Loucy (cell line): ENCODE measurements around the gene LYPLAL1.

ENCODE experiments used
- H2AFZ ChIP-seq: fragments of 200-600 bp; sonication (generic); 2 replicates; pipeline ENCODE4 v1.6.0; 2016; ENCODE audit warnings: antibody characterized with exemption, mild to moderate bottlenecking, low read length, moderate library complexity
- H3F3A ChIP-seq: fragments of 200-600 bp; 2 replicates; pipeline ENCODE4 v1.6.0; 2016; ENCODE audit warnings: antibody characterized with exemption, low read depth, mild to moderate bottlenecking
- H3K27me3 ChIP-seq: fragments of 200-600 bp; sonication (generic); 2 replicates; pipeline ENCODE4 v1.6.1; 2014; ENCODE audit warnings: low read length, mild to moderate bottlenecking; ENCODE audit not compliant: insufficient read depth, poor library complexity, severe bottlenecking
- H3K36me3 ChIP-seq: fragments of 200-600 bp; sonication (generic); 2 replicates; pipeline ENCODE4 v1.6.1; 2016; ENCODE audit warnings: low read length; ENCODE audit not compliant: insufficient read depth
- H3K4me1 ChIP-seq: fragments of 200-600 bp; sonication (generic); 2 replicates; pipeline ENCODE4 v1.5.1; 2014; ENCODE audit warnings: low read length, mild to moderate bottlenecking; ENCODE audit not compliant: insufficient read depth, poor library complexity, severe bottlenecking
- H3K4me2 ChIP-seq: fragments of 200-600 bp; sonication (generic); 2 replicates; pipeline ENCODE4 v1.6.0; 2014; ENCODE audit warnings: antibody characterized with exemption, low read length, low read depth, mild to moderate bottlenecking; ENCODE audit not compliant: poor library complexity, severe bottlenecking
- H3K4me3 ChIP-seq: fragments of 200-600 bp; sonication (generic); 2 replicates; pipeline ENCODE4 v1.5.1; 2014; ENCODE audit warnings: low read length, mild to moderate bottlenecking, mixed read lengths; ENCODE audit not compliant: poor library complexity, severe bottlenecking
- H3K79me2 ChIP-seq: fragments of 200-600 bp; sonication (generic); 2 replicates; pipeline ENCODE4 v1.6.1; 2014; ENCODE audit warnings: low read length; ENCODE audit not compliant: insufficient read depth
- H3K9ac ChIP-seq: fragments of 200-600 bp; sonication (generic); 2 replicates; pipeline ENCODE4 v1.6.0; 2014; ENCODE audit warnings: mild to moderate bottlenecking, low read depth, low read length, moderate library complexity; ENCODE audit not compliant: poor library complexity, severe bottlenecking
- H3K9me2 ChIP-seq: fragments of 200-600 bp; sonication (generic); replicated peaks from 2 replicates; pipeline ENCODE4 v1.6.1; 2016; ENCODE audit warnings: low read depth, low read length, mixed read lengths
- H3K9me3 ChIP-seq: fragments of 200-600 bp; sonication (generic); 2 replicates; pipeline ENCODE4 v1.6.1; 2014; ENCODE audit warnings: mild to moderate bottlenecking, antibody characterized with exemption, low read length, low read depth; ENCODE audit not compliant: insufficient read depth
- H4K20me1 ChIP-seq: fragments of 200-600 bp; sonication (generic); 2 replicates; pipeline ENCODE4 v1.6.0; 2014; ENCODE audit warnings: antibody characterized with exemption, low read length, mild to moderate bottlenecking; ENCODE audit not compliant: insufficient read depth, poor library complexity, severe bottlenecking
- EZH2phosphoT487 ChIP-seq: fragments of 200-600 bp; IDR thresholded peaks from 2 replicates; pipeline ENCODE4 v1.6.1; 2018; ENCODE audit warnings: antibody characterized with exemption, mild to moderate bottlenecking, moderate library complexity, borderline replicate concordance
- TF ChIP-seq, protein P1 (sequence below): fragments of 200-600 bp; sonication (generic); conservative IDR thresholded peaks from 2 replicates; pipeline ENCODE4 v1.5.1; 2014; ENCODE audit warnings: mild to moderate bottlenecking, antibody characterized with exemption, low read length

LYPLAL1 gene

DNA sequence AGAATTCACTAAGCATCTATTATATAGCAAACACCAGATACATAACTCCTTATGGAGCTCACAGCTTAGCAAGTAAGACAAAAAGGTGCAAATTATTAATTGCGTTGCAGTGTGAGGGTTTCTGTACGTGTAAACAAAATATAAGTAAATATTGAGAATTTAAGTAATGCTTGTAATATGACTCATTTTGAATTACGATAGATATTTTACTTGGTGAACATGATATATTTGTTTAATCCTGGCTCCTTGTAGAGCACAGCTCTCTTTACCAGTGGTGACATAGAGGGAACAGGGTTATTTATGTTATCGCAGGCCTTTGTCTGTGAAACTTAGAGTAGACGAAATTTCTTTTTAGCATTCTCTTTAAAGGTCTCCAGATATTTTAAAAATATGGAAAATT, 36.4 kb downstream of the LYPLAL1 start:
- H3K4me2 ChIP-seq, result no peak overlapping the region
- no peak overlapping the region for H3K4me3 ChIP-seq
- H3F3A ChIP-seq, result no peaks in the 10 kb centered on the region
- H3K79me2 ChIP-seq, result no peaks in the 10 kb centered on the region
- H3K36me3 ChIP-seq, result no peaks in the 10 kb centered on the region
- H3K4me1 ChIP-seq, result no peaks in the 10 kb centered on the region
- no peaks in the 10 kb centered on the region for H3K27me3 ChIP-seq
- H3K9me2 ChIP-seq, result no peaks in the 10 kb centered on the region
- TF ChIP-seq, protein P1, sequence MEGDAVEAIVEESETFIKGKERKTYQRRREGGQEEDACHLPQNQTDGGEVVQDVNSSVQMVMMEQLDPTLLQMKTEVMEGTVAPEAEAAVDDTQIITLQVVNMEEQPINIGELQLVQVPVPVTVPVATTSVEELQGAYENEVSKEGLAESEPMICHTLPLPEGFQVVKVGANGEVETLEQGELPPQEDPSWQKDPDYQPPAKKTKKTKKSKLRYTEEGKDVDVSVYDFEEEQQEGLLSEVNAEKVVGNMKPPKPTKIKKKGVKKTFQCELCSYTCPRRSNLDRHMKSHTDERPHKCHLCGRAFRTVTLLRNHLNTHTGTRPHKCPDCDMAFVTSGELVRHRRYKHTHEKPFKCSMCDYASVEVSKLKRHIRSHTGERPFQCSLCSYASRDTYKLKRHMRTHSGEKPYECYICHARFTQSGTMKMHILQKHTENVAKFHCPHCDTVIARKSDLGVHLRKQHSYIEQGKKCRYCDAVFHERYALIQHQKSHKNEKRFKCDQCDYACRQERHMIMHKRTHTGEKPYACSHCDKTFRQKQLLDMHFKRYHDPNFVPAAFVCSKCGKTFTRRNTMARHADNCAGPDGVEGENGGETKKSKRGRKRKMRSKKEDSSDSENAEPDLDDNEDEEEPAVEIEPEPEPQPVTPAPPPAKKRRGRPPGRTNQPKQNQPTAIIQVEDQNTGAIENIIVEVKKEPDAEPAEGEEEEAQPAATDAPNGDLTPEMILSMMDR, result no peak
- TF ChIP-seq EZH2phosphoT487, result no peak
- H4K20me1 ChIP-seq, result no peaks in the 10 kb centered on the region
- no peak overlapping the region for H2AFZ ChIP-seq
- no peak overlapping the region for H3K9ac ChIP-seq
- H3K9me3 ChIP-seq, result no peaks in the 10 kb centered on the region

DNA sequence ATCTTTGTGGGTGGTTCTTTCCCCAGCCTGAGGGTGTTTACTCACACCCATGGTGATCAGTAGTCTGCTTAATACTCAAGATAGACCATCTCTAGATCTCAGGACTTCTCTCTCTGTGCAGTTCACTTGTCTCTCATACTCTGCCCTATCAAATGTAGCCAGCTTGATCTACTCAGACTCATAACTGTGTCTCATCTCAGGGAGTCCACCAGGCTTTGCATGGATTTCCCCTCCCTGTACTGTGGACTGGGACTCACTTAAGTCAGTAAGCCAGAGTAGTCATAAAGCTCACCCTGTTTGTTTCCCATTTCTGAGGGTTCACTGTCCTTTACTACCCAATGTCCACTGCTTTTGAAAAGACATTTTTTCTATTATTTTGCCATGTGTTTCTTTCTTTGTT, 41.8 kb downstream of the LYPLAL1 start:
- H3K79me2 ChIP-seq, result no peaks in the 10 kb centered on the region
- no peaks in the 10 kb centered on the region for H3F3A ChIP-seq
- H3K9ac ChIP-seq, result no peak overlapping the region
- no peak overlapping the region for H3K4me3 ChIP-seq
- H4K20me1 ChIP-seq, result no peaks in the 10 kb centered on the region
- no peaks in the 10 kb centered on the region for H3K27me3 ChIP-seq
- no peak overlapping the region for H3K4me2 ChIP-seq
- H3K9me2 ChIP-seq, result no peaks in the 10 kb centered on the region
- H2AFZ ChIP-seq, result no peak overlapping the region
- TF ChIP-seq, protein P1, result no peak
- TF ChIP-seq EZH2phosphoT487, result no peak
- H3K36me3 ChIP-seq, result no peaks in the 10 kb centered on the region
- no peaks in the 10 kb centered on the region for H3K9me3 ChIP-seq
- H3K4me1 ChIP-seq, result no peaks in the 10 kb centered on the region

DNA sequence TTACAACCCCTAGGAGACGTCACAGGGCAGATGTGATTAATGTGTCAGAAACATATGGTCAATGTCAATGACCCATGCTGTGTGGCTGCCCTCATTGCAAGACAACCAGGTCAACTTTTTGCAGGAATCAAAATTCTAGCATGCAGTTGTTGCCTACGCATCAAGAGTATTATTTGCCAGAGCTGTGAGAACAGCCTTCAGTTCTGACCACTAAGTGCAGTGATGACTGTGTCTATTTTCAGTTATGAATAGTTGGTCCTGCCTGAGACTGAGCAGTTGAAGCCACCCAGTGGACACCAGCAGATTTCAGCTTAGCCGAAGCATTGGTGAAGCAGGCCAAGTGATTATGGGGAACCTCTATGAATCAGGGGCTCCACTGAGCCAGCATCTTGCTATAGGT, 47.3 kb downstream of the LYPLAL1 start:
- H3K79me2 ChIP-seq, result no peaks in the 10 kb centered on the region

More for the DNA sequence above, 47.3 kb downstream of the LYPLAL1 start:
- Histone ChIP-seq H4K20me1 (no peaks in the 10 kb centered on the region), H3K4me2 (no peak overlapping the region), H3K9me3 (no peaks in the 10 kb centered on the region), H3K27me3 (no peaks in the 10 kb centered on the region), H3K4me3 (no peak overlapping the region), H3K36me3 (no peaks in the 10 kb centered on the region), H2AFZ (no peak overlapping the region), H3K4me1 (no peaks in the 10 kb centered on the region), H3K9me2 (no peaks in the 10 kb centered on the region), H3K9ac (no peak overlapping the region), H3F3A (no peaks in the 10 kb centered on the region)
- TF ChIP-seq, protein P1, result no peak
- no peak for TF ChIP-seq EZH2phosphoT487
